ENCODE data around the gene LARP4B. TPM values are rescaled to one million over a fixed set of nuclear protein-coding genes. Genes with fewer than 3 reads are reported as not detected.

Gene LARP4B
- total RNA-seq: 37.1 TPM

DNA sequence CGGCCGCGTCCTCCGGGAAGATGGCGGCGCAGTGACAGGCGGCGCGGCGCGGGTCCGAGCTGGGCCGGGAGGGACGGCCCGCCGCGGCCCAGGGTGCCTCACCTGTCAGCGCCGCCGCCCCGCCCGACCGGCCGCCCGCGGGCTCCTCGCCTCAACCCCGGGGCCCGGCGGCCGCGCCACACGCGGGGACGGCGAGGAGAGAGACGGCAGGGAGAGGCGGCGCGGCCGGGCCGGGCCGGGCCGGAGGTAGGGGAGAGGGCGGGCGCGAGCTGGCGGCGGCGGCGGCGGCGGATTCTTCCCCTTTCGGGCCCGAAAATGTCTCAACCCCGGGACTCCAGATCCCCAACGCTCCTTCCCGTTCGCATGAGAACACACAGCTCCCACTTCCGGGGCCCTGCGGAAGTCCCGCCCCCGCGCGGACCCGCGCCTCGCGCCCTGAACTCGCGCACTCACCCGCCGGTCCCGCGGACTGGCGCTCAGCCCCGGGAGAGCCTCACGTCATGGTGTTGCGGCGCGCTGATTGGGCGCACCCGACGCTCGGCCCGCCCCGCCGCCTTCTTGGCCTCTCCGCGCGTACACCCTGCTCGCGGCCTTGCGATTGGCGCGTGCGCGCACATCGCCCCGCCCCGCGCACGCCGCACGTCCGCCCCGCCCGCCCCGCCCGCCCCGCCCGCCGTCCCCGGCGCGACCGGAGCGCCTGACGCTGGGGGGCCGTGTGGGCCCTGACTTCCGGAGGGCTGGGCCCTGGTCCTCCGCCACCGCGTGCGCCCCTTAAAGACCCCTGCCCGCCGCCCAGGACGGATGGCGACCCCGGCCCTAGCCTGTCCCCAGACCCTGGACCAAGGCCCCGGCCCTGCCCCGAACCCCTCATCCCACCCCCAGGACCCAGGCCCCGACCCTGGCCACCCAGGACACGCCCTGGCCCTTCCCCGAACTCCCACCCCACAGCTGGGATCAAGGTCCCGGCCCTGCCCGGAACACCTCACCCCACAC is at the start of gene LARP4B:
LARP4B (minus strand) TSS at position 380 of the 993 bp plus-strand sequence. CDS start 45,984 bp downstream, outside the sequence.
- ATAC-seq: peak; percentile 96
- DNase-seq (ENCODE audit: low spot score): peak; percentile 98

GRCh38 chr10:980468-981093 is 49.1 kb upstream of the LARP4B start:
- ATAC-seq (no peak), DNase-seq (ENCODE audit: low spot score) (peak; percentile 1)

GRCh38 chr10:978826-979421 is 47.4 kb upstream of the LARP4B start:
- DNase-seq (ENCODE audit: low spot score) (no peak), ATAC-seq (no peak)

DNA sequence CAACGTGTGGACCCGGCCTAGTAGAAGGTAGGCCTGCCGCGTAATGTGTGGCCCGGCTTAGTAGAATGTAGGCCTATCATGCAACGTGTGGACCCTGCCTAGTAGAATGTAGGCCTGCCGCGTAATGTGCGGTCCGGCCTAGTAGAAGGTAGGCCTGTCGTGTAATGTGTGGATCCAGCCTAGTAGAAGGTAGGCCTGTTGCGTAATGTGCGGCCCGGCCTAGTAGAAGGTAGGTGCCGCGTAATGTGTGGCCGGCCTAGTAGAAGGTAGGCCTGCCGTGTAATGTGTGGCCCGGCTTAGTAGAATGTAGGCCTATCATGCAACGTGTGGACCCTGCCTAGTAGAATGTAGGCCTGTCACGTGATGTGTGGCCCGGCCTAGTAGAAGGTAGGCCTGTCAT is 44.8 kb upstream of the LARP4B start:
- DNase-seq (ENCODE audit: low spot score) (no peak), ATAC-seq (no peak)

DNA sequence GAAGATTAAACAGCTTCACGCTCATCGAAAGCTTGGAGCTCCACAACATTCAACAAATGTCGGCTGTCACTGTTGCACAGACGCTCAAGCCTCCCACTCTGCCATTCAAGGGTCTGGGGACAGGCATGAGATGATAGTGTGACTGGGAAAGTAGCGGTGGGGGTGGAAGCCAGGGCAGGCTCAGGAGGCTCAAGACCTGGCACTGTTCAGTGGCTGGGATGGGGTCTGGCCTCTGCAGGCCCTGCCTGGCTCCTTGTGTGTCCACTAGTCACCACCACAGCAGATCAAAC is 43.2 kb upstream of the LARP4B start:
- ATAC-seq (no peak), DNase-seq (ENCODE audit: low spot score) (no peak)

DNA sequence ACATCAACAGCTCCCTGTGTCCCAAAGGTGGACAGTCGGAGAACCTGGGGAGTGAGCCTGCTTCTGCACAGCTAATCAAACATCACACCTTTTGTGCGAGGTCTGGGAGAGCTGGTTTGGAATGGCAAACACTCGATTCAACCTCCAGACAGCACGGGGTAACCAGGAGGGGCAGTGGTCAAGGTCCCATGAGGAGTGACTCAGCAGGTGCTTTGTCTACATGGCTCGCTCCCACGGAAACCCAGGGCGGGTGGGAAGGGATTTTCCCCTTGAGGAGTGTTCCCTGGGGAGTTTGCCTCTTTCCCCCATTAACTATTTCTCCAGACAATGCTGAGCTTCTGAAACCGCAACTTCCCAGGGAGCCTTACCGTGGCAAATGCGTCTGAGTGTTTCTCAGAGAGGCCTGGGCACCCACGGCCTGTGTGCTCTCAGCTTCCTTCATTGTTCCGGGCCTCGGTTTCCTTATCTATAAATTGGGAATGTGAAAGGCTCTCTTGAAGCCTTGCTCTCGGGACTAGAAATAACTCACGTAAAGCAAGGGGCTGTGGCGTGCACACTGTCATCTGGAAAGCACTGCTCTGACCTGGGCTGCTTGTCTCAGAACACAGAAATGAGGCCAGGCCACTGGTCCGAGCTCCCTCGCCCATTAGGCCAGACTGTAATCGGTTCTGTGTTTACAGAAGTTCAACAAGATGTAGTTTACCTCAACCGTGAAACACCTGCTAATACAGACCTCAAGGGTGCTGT is 42.7 kb upstream of the LARP4B start:
- no peak for DNase-seq (ENCODE audit: low spot score)
- no peak for ATAC-seq

DNA sequence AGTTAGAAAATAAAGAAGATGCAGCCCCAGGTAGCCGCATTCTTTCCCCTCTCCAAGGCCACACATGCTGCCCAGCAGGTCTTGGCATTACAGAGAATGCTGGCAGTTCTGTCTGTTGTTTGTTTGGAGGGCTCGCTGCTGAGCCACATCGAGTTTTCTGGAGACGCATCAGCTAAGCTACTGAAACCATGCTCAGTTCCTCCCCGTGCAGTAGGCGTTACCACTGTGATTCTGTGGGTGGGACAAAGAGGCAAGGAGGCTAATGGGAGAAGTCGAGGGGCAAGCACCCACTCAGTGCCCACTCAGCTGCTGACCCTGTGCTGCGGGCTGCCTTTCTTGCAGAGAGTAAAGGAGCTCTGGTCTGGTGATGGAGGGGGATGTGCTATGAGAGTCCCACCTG is 41.3 kb upstream of the LARP4B start:
- ATAC-seq (no peak), DNase-seq (ENCODE audit: low spot score) (no peak)

- DNase-seq (ENCODE audit: low spot score) (peak; percentile 56), ATAC-seq (peak; percentile 74)
Observed at GRCh38 chr10:971613-972012, 40.1 kb upstream of the LARP4B start.

- no peak for DNase-seq (ENCODE audit: low spot score)
- ATAC-seq: peak; percentile 51
Observed at GRCh38 chr10:971150-971542, 39.6 kb upstream of the LARP4B start.

- DNase-seq (ENCODE audit: low spot score) (peak; percentile 63), ATAC-seq (peak; percentile 78)
Observed at GRCh38 chr10:970311-971149, 39.0 kb upstream of the LARP4B start.

GRCh38 chr10:969473-970150 is 38.1 kb upstream of the LARP4B start:
- DNase-seq (ENCODE audit: low spot score): no peak
- no peak for ATAC-seq

DNA sequence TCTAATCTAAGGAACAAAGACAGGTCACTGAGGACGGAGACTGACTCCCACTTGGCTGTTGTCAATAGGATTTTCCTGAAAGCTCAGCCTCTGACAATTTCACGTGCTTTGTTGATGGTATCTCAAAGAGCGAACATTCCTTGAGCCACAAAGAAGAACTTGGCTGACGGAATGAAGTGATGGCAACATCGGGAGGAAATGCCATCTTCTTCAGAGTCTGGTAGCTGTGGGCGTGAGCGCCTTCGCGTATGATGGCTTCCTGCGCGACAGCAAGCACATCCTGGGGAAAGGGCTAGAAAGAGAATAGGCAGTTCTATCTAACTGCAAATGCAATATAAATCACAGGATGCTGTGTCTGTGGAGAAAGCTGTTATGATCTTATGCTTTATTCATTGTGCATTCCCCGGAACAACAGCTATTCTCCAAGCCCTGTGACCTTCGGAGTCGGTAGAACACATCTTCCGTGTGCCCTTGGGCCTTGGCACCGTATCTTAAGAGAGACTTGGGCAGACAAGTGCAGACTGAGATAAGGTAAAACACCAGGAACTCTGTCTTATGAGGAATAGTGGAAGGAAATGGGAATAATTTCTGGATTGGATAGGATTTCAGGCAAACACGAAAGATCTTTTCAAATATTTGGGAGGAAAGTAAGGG is 37.2 kb upstream of the LARP4B start:
- no peak for ATAC-seq
- no peak for DNase-seq (ENCODE audit: low spot score)

DNA sequence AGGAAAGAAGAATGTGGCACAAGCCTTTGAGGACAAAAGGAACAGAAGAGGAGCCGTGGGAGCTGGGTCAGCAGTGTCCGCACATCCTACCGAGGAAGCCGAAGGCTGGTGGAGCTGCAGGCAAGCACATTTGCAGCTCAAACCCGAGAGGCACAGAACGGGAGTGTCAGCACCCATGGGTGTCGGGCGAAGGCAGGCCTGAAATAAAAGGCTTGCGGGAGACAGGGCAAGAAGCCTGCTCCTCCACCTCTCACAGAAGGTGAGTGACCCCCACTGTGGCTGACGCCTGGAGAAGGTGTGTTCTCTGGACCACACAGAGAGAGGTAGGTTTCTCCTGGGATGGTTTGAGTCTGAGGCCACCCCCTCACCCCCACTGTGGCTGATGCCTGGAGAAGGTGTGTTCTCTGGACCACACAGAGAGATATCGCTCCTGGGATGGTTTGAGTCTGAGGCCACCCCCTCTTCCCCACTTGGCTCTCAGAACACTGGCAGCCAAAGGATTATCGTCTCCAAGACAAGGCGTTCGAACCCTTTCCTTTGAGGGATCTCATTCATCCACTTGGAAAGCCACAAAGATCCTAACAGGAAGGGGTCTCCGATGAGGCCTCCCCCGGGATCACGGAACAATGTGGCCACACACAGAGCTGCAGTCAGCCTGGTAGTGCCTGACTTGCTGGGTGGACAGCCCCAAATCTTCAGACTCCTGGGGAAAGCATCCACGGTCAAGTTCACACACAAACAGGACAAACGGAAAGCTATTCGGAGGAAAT is 35.1 kb upstream of the LARP4B start:
- ATAC-seq (no peak), DNase-seq (ENCODE audit: low spot score) (no peak)

DNA sequence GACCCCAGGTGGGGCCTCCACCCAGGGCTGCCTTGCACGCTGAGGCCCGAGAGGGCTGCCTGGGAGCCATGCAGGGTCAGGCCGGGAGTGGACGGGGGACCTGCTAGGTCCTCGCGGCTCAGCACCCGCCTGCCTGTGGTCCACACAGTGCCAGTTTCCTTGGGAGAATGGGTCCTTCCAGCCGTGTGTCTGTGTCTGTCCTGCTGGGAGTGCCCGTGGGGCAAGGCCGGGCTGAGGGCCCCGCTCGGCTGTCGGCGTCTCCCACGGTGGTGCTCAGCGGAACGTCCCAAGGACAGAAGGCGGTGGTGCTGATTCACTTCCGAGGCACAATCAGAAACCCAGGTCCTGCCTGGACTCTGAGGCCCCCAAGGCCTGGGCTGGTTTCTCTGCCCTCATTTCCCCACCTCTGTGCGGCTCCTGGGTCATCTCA is 33.5 kb upstream of the LARP4B start:
- DNase-seq (ENCODE audit: low spot score): no peak
- no peak for ATAC-seq

GRCh38 chr10:964321-964987 is 32.9 kb upstream of the LARP4B start:
- ATAC-seq (no peak), DNase-seq (ENCODE audit: low spot score) (no peak)

DNA sequence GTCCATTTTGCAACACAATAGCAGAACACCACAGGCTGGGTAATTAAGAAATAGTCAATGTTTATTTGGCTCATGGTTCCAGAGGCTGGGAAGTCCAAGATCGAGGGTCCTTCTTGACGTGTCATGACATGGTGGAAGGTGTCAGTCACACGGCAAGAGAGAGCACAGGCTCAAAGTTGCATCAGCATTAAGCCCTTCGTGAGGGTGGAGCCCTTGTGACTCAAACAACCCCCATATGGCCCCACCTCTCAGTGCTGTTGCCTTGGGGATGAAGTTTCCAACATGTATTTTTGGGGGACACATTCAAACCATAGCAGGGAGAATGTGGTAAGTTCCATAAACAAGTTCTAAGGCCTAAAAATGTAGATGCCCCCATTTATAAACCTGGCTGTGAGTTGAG is 32.1 kb upstream of the LARP4B start:
- ATAC-seq: no peak
- DNase-seq (ENCODE audit: low spot score): no peak

DNA sequence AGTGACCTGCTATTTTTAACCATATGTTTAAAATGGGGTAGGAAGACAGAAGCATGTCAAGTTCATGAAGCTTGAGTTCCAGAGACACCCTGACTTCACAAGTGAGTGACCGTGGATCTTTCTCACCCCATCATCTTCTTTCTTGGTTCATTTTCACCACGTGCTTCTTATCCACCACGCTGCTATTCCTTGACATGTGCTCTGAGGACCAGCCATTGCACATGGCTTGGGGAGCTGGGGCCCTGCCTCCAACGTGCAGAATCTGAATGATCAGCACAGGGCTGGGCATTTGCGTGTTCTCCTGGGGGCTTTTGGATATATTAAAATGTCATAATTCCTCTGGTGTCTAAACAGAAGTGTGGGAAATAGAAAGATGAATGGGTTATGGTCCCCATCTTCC is 31.7 kb upstream of the LARP4B start:
- ATAC-seq (no peak), DNase-seq (ENCODE audit: low spot score) (no peak)

- ATAC-seq (no peak), DNase-seq (ENCODE audit: low spot score) (no peak)
Observed at GRCh38 chr10:962342-962741, 30.8 kb upstream of the LARP4B start.

Measured in left lobe of liver (tissue), 2 donors.